Jurkat, Clone E6-1 (cell line): ENCODE results near the gene ASB2.

Experiments used
- DNase-seq: peaks from one replicate; pipeline ENCODE4 v3.0.0-alpha.2; 2011; ENCODE audit warnings: low read depth, low spot score
- H3K4me3 ChIP-seq: 2 replicates; pipeline ENCODE4 v1.5.1; 2011; ENCODE audit warnings: mild to moderate bottlenecking, low read length, control low read depth, moderate library complexity

Gene ASB2

DNA sequence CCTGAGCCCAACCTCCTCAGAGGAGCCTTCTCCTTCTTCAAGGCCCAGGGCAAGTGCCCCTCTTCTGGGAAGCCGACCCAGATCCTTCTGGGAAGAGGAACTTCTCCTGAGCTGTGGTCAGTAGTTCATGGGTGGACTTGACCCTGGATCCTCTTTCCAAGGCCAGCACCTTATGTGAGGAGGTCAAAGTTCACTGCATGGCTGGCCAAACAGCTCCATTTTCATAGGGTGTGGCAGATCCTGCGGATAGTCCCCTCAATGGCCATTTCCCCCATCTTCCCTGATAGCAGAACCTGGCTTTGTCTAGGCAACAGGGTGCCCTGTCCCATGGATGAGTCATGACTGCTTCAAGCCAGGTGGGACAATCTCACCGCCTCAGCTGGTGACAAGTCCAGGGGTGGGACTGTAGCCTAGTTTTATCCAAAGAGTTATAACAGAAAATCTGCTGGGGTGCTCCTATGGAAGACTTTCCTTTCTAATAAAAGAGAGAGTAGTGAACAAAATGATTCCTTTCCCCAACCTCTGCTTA lies 10.4 kb downstream of the ASB2 start:
- no peak for DNase-seq
- no peak overlapping the region for H3K4me3 ChIP-seq

DNA sequence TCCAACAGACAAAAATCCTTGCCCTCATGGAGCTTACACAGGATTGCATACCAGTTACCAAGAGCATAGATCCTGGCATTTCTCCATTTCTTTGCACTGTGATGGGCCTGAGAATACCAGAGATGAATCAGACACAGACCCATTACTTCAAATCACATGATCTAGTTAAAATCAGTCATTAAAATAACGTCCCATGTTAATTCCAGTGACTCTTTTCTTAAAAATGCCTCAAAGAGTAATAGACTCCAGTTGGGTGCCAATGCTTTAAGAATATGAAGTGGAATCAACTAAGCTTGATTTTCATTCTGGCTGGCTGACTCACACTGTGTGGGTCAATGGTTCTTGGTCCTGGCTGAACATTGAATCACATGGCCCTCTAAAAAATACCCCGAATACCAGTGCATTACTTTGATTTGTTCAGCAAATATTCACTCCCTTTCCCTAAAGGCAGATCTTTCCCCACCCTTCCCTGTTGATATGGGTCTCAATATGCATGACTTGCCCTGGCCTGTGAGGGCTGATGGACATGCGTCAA lies 11.0 kb downstream of the ASB2 start:
- DNase-seq: no peak
- H3K4me3 ChIP-seq: no peak overlapping the region

- no peak overlapping the region for H3K4me3 ChIP-seq
- DNase-seq: no peak
Observed at GRCh38 chr14:93964820-93965286, 11.5 kb downstream of the ASB2 start.

- no peak overlapping the region for H3K4me3 ChIP-seq
- no peak for DNase-seq
Observed at GRCh38 chr14:93964281-93964680, 12.1 kb downstream of the ASB2 start.

DNA sequence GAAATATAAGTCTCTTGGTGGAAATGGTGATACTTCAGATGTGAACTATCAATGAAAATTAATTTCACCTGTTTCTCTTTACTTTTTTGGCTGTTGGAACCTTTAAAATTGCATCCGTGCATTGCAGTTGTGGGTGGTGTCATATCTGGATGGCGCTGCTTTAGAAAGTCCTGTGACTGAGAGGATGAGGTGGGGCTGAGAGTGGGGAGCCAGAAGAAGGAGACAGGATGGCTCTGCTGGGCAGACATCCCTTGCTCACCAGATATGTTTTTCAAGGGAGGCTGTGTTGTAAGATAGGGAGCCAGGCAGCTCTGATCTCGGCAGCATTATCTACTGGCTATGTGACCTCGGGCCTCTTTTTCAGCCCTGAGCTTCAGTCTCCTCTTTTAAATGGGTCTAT lies 12.7 kb downstream of the ASB2 start:
- no peak overlapping the region for H3K4me3 ChIP-seq

GRCh38 chr14:93962701-93963601 lies 13.4 kb downstream of the ASB2 start:
- H3K4me3 ChIP-seq: no peak overlapping the region
- no peak for DNase-seq

More for the DNA sequence above, 12.7 kb downstream of the ASB2 start:
- DNase-seq: no peak

GRCh38 chr14:93961620-93962019 lies 14.8 kb downstream of the ASB2 start:
- H3K4me3 ChIP-seq: no peak overlapping the region
- no peak for DNase-seq

GRCh38 chr14:93960774-93961438 lies 15.5 kb downstream of the ASB2 start:
- H3K4me3 ChIP-seq: no peak overlapping the region
- no peak for DNase-seq

- H3K4me3 ChIP-seq: no peak overlapping the region
- DNase-seq: no peak
Observed at GRCh38 chr14:93960108-93960475, 16.3 kb downstream of the ASB2 start.

DNA sequence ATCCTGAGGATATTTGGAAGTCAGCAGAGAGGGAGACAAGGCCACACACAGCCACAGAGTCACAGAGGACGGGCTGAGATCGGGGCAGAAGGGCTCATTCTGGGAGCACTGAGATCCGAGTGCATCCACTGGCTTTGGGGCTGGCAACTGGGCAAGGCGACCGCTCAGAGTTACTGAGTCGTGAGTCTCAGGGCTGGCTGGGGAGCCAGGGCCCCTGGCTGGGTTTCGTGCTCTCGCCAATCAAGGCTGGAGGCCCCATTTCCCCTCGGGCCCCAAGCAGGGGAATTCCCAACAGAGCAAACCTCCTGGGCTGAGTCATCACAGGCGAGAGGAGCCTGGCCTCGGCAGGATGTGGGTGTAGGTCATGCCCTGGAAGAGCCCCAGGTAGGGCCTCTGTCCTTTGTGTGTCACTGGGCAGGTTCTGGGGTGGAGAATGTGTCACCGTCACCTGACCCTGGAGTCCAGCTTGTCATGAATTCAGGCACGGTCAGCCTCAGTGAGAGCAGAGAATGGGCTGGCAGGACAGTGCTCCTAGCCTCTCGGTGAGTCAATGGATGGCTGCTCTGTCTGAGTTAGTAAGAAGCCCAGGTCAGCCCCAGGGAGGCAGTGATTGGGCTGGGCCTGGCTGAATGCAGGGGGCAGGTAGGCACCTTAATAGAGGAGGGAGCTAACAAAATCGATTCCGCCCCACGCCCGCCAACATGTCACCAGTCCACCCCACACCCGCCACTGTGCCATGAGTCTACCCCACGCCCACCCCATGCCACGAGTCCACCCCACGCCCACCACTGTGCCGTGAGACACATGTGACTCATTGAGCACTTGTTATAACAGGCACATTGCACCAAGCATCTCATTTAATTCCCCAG lies 16.9 kb downstream of the ASB2 start:
- no peak for DNase-seq

GRCh38 chr14:93958567-93959238 lies 17.7 kb downstream of the ASB2 start:
- no peak for DNase-seq

More for the DNA sequence above, 16.9 kb downstream of the ASB2 start:
- no peak overlapping the region for H3K4me3 ChIP-seq

DNA sequence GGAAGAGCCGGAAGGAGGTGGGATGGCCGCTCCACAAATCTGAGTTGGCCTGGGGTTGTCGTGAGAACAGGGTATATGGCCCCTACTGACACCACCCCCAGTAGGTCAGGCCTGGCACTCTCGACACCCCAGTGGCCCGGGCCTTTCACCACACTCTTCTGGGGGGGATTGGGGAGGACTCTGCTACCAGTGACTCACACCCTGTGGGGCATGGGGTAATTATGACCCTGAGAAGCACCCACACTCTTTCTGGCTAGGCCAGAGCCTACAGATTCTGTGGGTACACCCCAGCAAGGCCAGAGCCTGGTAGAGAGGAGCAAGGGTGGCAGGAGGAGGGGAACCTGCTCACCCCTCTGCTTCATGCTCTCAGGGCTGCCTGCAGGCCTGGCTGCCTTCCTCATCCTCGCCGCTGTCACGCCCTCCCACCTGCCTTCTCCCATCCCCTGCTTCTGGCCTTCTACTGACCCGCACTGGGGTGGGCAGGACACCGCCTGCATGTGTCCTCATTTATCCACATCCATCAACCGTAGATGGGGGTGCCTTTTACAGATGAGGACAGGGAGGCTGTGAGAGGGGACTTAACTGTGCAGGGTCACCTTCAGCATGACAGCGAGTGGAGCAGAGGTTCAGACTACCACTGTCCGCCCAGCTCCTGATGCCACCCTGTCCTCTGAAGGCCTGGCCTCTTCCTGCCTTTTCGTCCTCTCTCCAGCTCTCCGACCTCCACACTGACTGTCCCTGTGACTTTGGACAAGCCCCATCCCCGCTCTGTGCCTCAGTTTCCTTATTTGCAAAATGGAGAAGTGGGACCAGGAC lies 18.4 kb downstream of the ASB2 start:
- DNase-seq: no peak
- H3K4me3 ChIP-seq: no peak overlapping the region

More at GRCh38 chr14:93958567-93959238, 17.7 kb downstream of the ASB2 start:
- H3K4me3 ChIP-seq: no peak overlapping the region

- no peak for DNase-seq
- H3K4me3 ChIP-seq: no peak overlapping the region
Observed at GRCh38 chr14:93957333-93957710, 19.0 kb downstream of the ASB2 start.

- DNase-seq: no peak
- H3K4me3 ChIP-seq: no peak overlapping the region
Observed at GRCh38 chr14:93956514-93957332, 19.6 kb downstream of the ASB2 start.

DNA sequence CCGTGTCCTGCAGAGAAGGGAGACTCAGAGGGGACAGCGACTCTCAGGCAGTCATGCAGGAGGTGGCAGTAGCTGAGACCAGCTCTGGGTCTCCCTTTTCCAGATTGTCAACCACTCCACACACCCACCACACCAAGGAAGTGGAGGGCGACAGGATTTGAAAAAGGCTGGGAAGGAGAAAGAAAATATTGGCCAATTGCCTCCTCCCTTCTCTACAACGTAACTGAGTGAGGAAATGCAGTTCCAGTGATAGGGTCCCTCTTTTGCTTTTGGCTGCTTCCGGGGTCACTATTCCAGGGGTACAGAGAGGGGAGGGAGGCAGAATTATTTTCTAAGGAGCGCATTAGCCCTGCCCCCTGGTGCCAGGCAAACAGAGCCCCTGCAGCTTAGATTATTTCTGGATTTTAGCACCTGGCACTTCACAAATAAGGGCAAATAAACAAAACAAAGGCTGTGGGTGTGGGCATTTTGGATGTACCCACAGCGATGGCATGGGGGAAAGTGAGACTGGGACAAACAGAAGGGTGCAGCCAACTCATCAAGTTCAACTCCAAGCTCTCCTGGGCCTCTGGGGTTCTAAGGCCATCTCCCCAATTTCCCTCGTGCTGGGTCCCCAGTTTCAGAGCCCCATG lies 20.4 kb downstream of the ASB2 start:
- no peak for DNase-seq
- no peak overlapping the region for H3K4me3 ChIP-seq
